CD14-positive monocyte (primary cell): Measurements from ENCODE around the gene GFI1. TPM values are rescaled to one million over a fixed set of nuclear protein-coding genes. Genes with fewer than 3 reads are reported as not detected.
A peak's percentile ranks its signal among the peaks of the same experiment; 100 is the strongest.

ENCODE experiments used
- DNase-seq, 3 donors: peaks; one replicate each; pipeline ENCODE4 v3.0.0-alpha.2; 2011 to 2022
- H2AFZ ChIP-seq: 2 replicates; pipeline ENCODE4 v1.6.0; 2012; ENCODE audit warnings: mild to moderate bottlenecking, low read depth, low read length, inconsistent platforms; ENCODE audit not compliant: insufficient read depth, poor library complexity, severe bottlenecking
- H3K27ac ChIP-seq, 2 donors: 1 replicate in 1 of 2; 2 replicates in 1 of 2; pipeline ENCODE4 v1.5.1; 2012 to 2013; ENCODE audit warnings: low read length in 2 of 2, control low read depth in 1 of 2, inconsistent platforms in 1 of 2, low read depth in 1 of 2, mild to moderate bottlenecking in 1 of 2
- H3K27me3 ChIP-seq, 2 donors: one replicate each; pipeline versions ENCODE4 v1.6.0 to v1.6.1; 2011 to 2013; ENCODE audit warnings: low read length in 2 of 2; ENCODE audit not compliant: control insufficient read depth in 2 of 2, insufficient read depth in 2 of 2
- H3K36me3 ChIP-seq, 2 donors: replicated peaks in 1 of 2; 1 replicate in 1 of 2; 2 replicates in 1 of 2; pipeline versions ENCODE4 v1.5.1 to v1.6.1; 2012 to 2013; ENCODE audit warnings: low read length in 2 of 2, control low read depth in 1 of 2, inconsistent platforms in 1 of 2, mild to moderate bottlenecking in 1 of 2; ENCODE audit not compliant: insufficient read depth in 2 of 2, control insufficient read depth in 1 of 2
- H3K4me1 ChIP-seq, 2 donors: 1 replicate in 1 of 2; 2 replicates in 1 of 2; pipeline versions ENCODE4 v1.5.1 to v1.6.1; 2012 to 2013; ENCODE audit warnings: low read length in 2 of 2, control low read depth in 1 of 2, inconsistent platforms in 1 of 2, mild to moderate bottlenecking in 1 of 2, moderate library complexity in 1 of 2; ENCODE audit not compliant: insufficient read depth in 2 of 2, control insufficient read depth in 1 of 2
- H3K4me2 ChIP-seq: replicated peaks from 2 replicates; pipeline ENCODE3; 2012; ENCODE audit warnings: low read length, moderate library complexity, mild to moderate bottlenecking; ENCODE audit not compliant: poor library complexity, severe bottlenecking; ENCODE audit errors: extremely low read depth
- H3K4me3 ChIP-seq, 3 experiments: fragments of 200-600 bp in 1 of 3; sonication (generic) in 1 of 3; replicated peaks in 1 of 3; 1 replicate in 2 of 3; 2 replicates in 1 of 3; pipeline ENCODE4 v1.5.1; 2011 to 2013; ENCODE audit warnings: low read length in 3 of 3, mild to moderate bottlenecking in 3 of 3, control low read depth in 2 of 3, low read depth in 2 of 3, inconsistent platforms in 1 of 3, moderate library complexity in 1 of 3
- H3K79me2 ChIP-seq: 2 replicates; pipeline ENCODE4 v1.6.0; 2012; ENCODE audit warnings: mild to moderate bottlenecking, control low read depth, inconsistent platforms, low read length, moderate library complexity; ENCODE audit not compliant: insufficient read depth
- H3K9ac ChIP-seq: 2 replicates; pipeline ENCODE4 v1.6.0; 2017; ENCODE audit warnings: low read length, mild to moderate bottlenecking; ENCODE audit not compliant: insufficient read depth, poor library complexity, severe bottlenecking
- H3K9me3 ChIP-seq, 2 donors: replicated peaks in 1 of 2; 1 replicate in 1 of 2; 2 replicates in 1 of 2; pipeline versions ENCODE4 v1.5.1 to v1.6.1; 2012 to 2013; ENCODE audit warnings: low read length in 2 of 2, control low read depth in 1 of 2; ENCODE audit not compliant: control insufficient read depth in 1 of 2, insufficient read depth in 1 of 2
- H4K20me1 ChIP-seq: 2 replicates; pipeline ENCODE4 v1.6.0; 2012; ENCODE audit warnings: mild to moderate bottlenecking, low read length, control low read depth, moderate library complexity; ENCODE audit not compliant: insufficient read depth
- H3K27ac Mint-ChIP-seq, 7 donors: one replicate each; pipeline ENCODE4 v1.8.0; 2020; ENCODE audit warnings: mild to moderate bottlenecking in 7 of 7, mixed read lengths in 7 of 7, moderate library complexity in 6 of 7, inconsistent platforms in 2 of 7
- H3K27me3 Mint-ChIP-seq, 3 donors: one replicate each; pipeline ENCODE4 v1.8.0; 2021 to 2022; ENCODE audit warnings: low read depth in 3 of 3, mild to moderate bottlenecking in 3 of 3, mixed read lengths in 3 of 3, moderate library complexity in 3 of 3, inconsistent platforms in 1 of 3
- H3K36me3 Mint-ChIP-seq, 2 donors: one replicate each; pipeline ENCODE4 v1.8.0; 2020; ENCODE audit warnings: mixed read lengths in 2 of 2, inconsistent platforms in 1 of 2, mild to moderate bottlenecking in 1 of 2
- H3K4me1 Mint-ChIP-seq: one replicate; pipeline ENCODE4 v1.8.0; 2020; ENCODE audit warnings: mild to moderate bottlenecking, mixed read lengths
- H3K4me3 Mint-ChIP-seq, 2 donors: one replicate each; pipeline ENCODE4 v1.8.0; 2020; ENCODE audit warnings: mild to moderate bottlenecking in 2 of 2, mixed read lengths in 2 of 2, moderate library complexity in 1 of 2
- H3K9me3 Mint-ChIP-seq, 7 donors: one replicate each; pipeline ENCODE4 v1.8.0; 2020 to 2022; ENCODE audit warnings: mixed read lengths in 7 of 7, mild to moderate bottlenecking in 6 of 7, moderate library complexity in 6 of 7, inconsistent platforms in 2 of 7
- WGBS: methylation state at CpG from one replicate; pipeline ENCODE4 v1.1.5; 2013; ENCODE audit warnings: missing lambda C conversion rate; ENCODE audit not compliant: insufficient coverage; 5-methylcytosine and 5-hydroxymethylcytosine counted together
- intact Hi-C, 2 donors: fragments of 100-400 bp; cut with micrococcal nuclease; formaldehyde crosslinking; loops; one replicate each; pipeline versions ENCODE4 v1.15.0 to v1.15.1; 2023
- polyA plus RNA-seq, 3 donors: library from polyadenylated mRNA; depleted of rRNA in 1 of 3; unstranded in 2 of 3; stranded (reverse) in 1 of 3; fragments of 300-500 nt in 2 of 3; fragments of >200 nt in 1 of 3; fragmentation: Illumina TruSeq in 2 of 3; gene quantifications; 1 replicate in 2 of 3; 2 replicates in 1 of 3; pipeline ENCODE4 v1.2.3, GENCODE V29; 2012 to 2021
- TF ChIP-seq, protein P1 (sequence below): fragments of 200-600 bp; IDR thresholded peaks from one replicate; pipeline ENCODE4 v1.8.0; 2022; ENCODE audit warnings: antibody characterized with exemption, mild to moderate bottlenecking

The GFI1 gene
- polyA plus RNA-seq, 3 donors, result 0.35 TPM; not detected in 2

- Histone ChIP-seq H3K27ac (no peak overlapping the region), H4K20me1 (no peaks in the 10 kb centered on the region), H3K27me3 (no peaks in the 10 kb centered on the region), H3K36me3 (no peaks in the 10 kb centered on the region), H3K79me2 (peaks cover 3% of the 10 kb centered on the region), H3K4me3 (no peak overlapping the region), H3K4me1 (peaks cover 10 to 12% of the 10 kb centered on the region in 2 donors), H3K4me2 (no peak overlapping the region), H3K9ac (no peak overlapping the region), H3K9me3 (no peaks in the 10 kb centered on the region), H2AFZ (no peak overlapping the region)
- TF ChIP-seq, protein P1, sequence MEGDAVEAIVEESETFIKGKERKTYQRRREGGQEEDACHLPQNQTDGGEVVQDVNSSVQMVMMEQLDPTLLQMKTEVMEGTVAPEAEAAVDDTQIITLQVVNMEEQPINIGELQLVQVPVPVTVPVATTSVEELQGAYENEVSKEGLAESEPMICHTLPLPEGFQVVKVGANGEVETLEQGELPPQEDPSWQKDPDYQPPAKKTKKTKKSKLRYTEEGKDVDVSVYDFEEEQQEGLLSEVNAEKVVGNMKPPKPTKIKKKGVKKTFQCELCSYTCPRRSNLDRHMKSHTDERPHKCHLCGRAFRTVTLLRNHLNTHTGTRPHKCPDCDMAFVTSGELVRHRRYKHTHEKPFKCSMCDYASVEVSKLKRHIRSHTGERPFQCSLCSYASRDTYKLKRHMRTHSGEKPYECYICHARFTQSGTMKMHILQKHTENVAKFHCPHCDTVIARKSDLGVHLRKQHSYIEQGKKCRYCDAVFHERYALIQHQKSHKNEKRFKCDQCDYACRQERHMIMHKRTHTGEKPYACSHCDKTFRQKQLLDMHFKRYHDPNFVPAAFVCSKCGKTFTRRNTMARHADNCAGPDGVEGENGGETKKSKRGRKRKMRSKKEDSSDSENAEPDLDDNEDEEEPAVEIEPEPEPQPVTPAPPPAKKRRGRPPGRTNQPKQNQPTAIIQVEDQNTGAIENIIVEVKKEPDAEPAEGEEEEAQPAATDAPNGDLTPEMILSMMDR, result no peak
- Mint-ChIP-seq H3K27ac (no peak overlapping the region), H3K27me3 (peaks cover 0 to 1% (median 0%) of the 10 kb centered on the region in 3 donors), H3K36me3 (peaks cover 1 to 14% of the 10 kb centered on the region in 2 donors), H3K4me3 (no peak overlapping the region), H3K9me3 (no peaks in the 10 kb centered on the region), H3K4me1 (peaks cover 25% of the 10 kb centered on the region)
- DNase-seq, result no peak
- no CpG with 5 or more reads among the region's 3 CpGs for WGBS
- intact Hi-C loops, result no loop called here
These were observed 11.7 kb downstream of the GFI1 start for GRCh38 chr1:92475029-92475428.

DNA sequence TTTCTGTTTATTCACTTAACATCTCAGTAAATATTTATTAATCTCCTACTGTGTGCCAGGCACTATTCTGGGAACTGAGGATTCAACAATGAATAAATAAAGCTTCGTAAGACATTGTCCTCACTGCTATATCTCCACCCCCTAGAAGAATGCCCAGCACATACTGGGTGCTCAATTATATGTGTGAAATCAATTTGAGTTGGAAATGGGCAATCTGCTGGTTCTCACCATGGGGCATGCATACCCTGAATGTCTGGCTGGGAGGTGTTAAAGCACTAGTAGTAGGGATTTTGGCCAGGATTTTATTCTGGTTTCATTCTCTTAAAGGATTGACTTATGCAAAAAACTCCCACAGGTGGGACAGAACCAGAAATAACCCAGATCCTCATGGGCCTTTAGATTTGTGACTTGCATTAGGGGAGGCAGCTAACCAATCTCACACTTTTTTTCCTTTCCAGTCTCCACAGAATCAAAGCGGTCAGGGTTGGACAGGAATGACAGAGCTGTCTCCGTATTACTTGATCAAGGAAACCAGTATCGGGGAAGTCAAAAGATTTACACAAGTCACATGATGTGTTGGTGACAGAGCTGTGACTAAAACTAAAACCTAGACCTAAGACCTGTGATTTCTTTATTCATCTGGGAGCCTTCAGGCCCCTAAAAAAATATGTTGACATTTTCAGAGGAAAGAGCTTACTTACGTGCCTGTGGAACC lies 12.8 kb downstream of the GFI1 start:
- intact Hi-C loops, result no loop called here

More for the DNA sequence above, 12.8 kb downstream of the GFI1 start:
- Histone ChIP-seq H4K20me1 (no peaks in the 10 kb centered on the region), H3K4me3 (no peak overlapping the region), H2AFZ (peak overlapping the region; percentile 48), H3K4me2 (no peak overlapping the region), H3K9ac (no peak overlapping the region), H3K79me2 (peaks cover 6% of the 10 kb centered on the region), H3K36me3 (no peaks in the 10 kb centered on the region), H3K27me3 (no peaks in the 10 kb centered on the region), H3K4me1 (peaks cover 10 to 12% of the 10 kb centered on the region in 2 donors), H3K9me3 (no peaks in the 10 kb centered on the region), H3K27ac (peak overlapping the region in 1 of 2 donors; percentile 10)
- peak in 1 of 3 donors; percentile 13 for DNase-seq
- TF ChIP-seq, protein P1, result no peak
- peak overlapping the region in 1 of 2 donors; percentile 4 for H3K4me3 Mint-ChIP-seq
- H3K27ac Mint-ChIP-seq, result peak overlapping the region in 2 of 7 donors; percentile 51 to 56
- H3K36me3 Mint-ChIP-seq, result peaks cover 1 to 9% of the 10 kb centered on the region in 2 donors
- H3K27me3 Mint-ChIP-seq, result no peaks in the 10 kb centered on the region
- 80% methylated on average over 1 of the region's 5 CpGs for WGBS
- H3K4me1 Mint-ChIP-seq, result peaks cover 25% of the 10 kb centered on the region
- H3K9me3 Mint-ChIP-seq, result no peaks in the 10 kb centered on the region
